Right atrium auricular region (tissue), 2 donors: ENCODE measurements around the gene CCBE1. TPM values are rescaled to one million over a fixed set of nuclear protein-coding genes. Genes with fewer than 3 reads are reported as not detected.

Experiments
- DNase-seq: peaks from one replicate; pipeline ENCODE4 v3.0.0-alpha.2; 2019; ENCODE audit warnings: low spot score
- H3K27ac ChIP-seq, 2 donors: fragments of 200-600 bp; sonication (generic); 1 replicate in 1 of 2; 2 replicates in 1 of 2; pipeline ENCODE4 v1.5.1; 2016 to 2019
- H3K27me3 ChIP-seq, 2 donors: fragments of 200-600 bp; sonication (generic); one replicate each; pipeline versions ENCODE4 v1.5.1 to v1.6.0; 2017 to 2019
- H3K36me3 ChIP-seq: fragments of 200-600 bp; sonication (generic); one replicate; pipeline ENCODE4 v1.5.1; 2016
- H3K4me1 ChIP-seq, 2 donors: fragments of 200-600 bp; sonication (generic); one replicate each; pipeline versions ENCODE4 v1.5.1 to v1.6.0; 2017 to 2019
- H3K4me3 ChIP-seq, 2 donors: fragments of 200-600 bp; sonication (generic); 1 replicate in 1 of 2; 2 replicates in 1 of 2; pipeline ENCODE4 v1.5.1; 2017 to 2019; ENCODE audit warnings: mild to moderate bottlenecking in 1 of 2, moderate library complexity in 1 of 2
- H3K9me3 ChIP-seq, 2 donors: fragments of 200-600 bp; sonication (generic); one replicate each; pipeline ENCODE4 v1.5.1; 2019
- CTCF ChIP-seq, 2 donors: fragments of 200-600 bp; sonication (generic); IDR thresholded peaks; one replicate each; pipeline ENCODE4 v1.5.1; 2019; ENCODE audit warnings: antibody characterized with exemption in 2 of 2
- total RNA-seq, 2 donors: library from RNA; depleted of rRNA; stranded (reverse); fragments of >200 nt; gene quantifications; one replicate each; pipeline ENCODE4 v1.1.0, GENCODE V29; 2016

CCBE1 gene
- total RNA-seq, 2 donors from 2014 or later: 0.44 to 0.94 TPM

GRCh38 chr18:59515147-59515546 lies 182.1 kb downstream of the CCBE1 start:
- TF ChIP-seq CTCF (IDR thresholded peaks at IDR 0.05): no peak
- H3K4me1 ChIP-seq: peaks cover 0 to 49% of the 10 kb centered on the region in 2 donors

GRCh38 chr18:59514203-59514602 lies 183.0 kb downstream of the CCBE1 start:
- H3K27ac ChIP-seq: peak overlapping the region; percentile 62 to 83
- no peak for TF ChIP-seq CTCF (IDR thresholded peaks at IDR 0.05)
- no peaks in the 10 kb centered on the region for H3K36me3 ChIP-seq
- peak; percentile 88 for DNase-seq
- no peaks in the 10 kb centered on the region for H3K9me3 ChIP-seq
- no peaks in the 10 kb centered on the region for H3K27me3 ChIP-seq
- H3K4me1 ChIP-seq: peaks cover 0 to 58% of the 10 kb centered on the region in 2 donors
- H3K4me3 ChIP-seq: no peak overlapping the region

More at GRCh38 chr18:59515147-59515546, 182.1 kb downstream of the CCBE1 start:
- H3K27ac ChIP-seq: peak overlapping the region; percentile 28 to 83
- no peak overlapping the region for H3K4me3 ChIP-seq
- DNase-seq: no peak
- H3K9me3 ChIP-seq: no peaks in the 10 kb centered on the region
- no peaks in the 10 kb centered on the region for H3K36me3 ChIP-seq
- H3K27me3 ChIP-seq: no peaks in the 10 kb centered on the region

GRCh38 chr18:59512025-59512755 lies 185.0 kb downstream of the CCBE1 start:
- no peaks in the 10 kb centered on the region for H3K27me3 ChIP-seq
- TF ChIP-seq CTCF (IDR thresholded peaks at IDR 0.05): no peak
- H3K4me3 ChIP-seq: no peak overlapping the region
- no peaks in the 10 kb centered on the region for H3K9me3 ChIP-seq
- no peak overlapping the region for H3K27ac ChIP-seq
- no peak for DNase-seq
- H3K36me3 ChIP-seq: no peaks in the 10 kb centered on the region
- peaks cover 0 to 56% of the 10 kb centered on the region in 2 donors for H3K4me1 ChIP-seq

GRCh38 chr18:59509481-59510442 lies 187.5 kb downstream of the CCBE1 start:
- no peak overlapping the region for H3K27ac ChIP-seq
- no peaks in the 10 kb centered on the region for H3K9me3 ChIP-seq
- TF ChIP-seq CTCF (IDR thresholded peaks at IDR 0.05): no peak
- DNase-seq: peak; percentile 74
- no peak overlapping the region for H3K4me3 ChIP-seq
- H3K36me3 ChIP-seq: no peaks in the 10 kb centered on the region
- H3K27me3 ChIP-seq: no peaks in the 10 kb centered on the region
- H3K4me1 ChIP-seq: peaks cover 0 to 32% of the 10 kb centered on the region in 2 donors

- Histone ChIP-seq H3K9me3 (no peaks in the 10 kb centered on the region), H3K4me3 (no peak overlapping the region), H3K4me1 (peaks cover 0 to 39% of the 10 kb centered on the region in 2 donors), H3K36me3 (no peaks in the 10 kb centered on the region), H3K27me3 (no peaks in the 10 kb centered on the region), H3K27ac (no peak overlapping the region)
- no peak for DNase-seq
- TF ChIP-seq CTCF (IDR thresholded peaks at IDR 0.05): no peak
Observed at GRCh38 chr18:59505356-59505755, 191.9 kb downstream of the CCBE1 start.
